Spleen (tissue), 7 donors: Measurements from ENCODE around the gene GRM2.
"Not testable (repeated sequence)": the region's sequence is repeated elsewhere in the genome, so short reads cannot be mapped to it uniquely, and the experiment has no call there.

Experiments
- POLR2A ChIP-seq, 3 donors: fragments of 450-650 bp; IDR thresholded peaks; one replicate each; pipeline ENCODE4 v1.5.1; 2017; ENCODE audit warnings: antibody characterized with exemption in 3 of 3, mild to moderate bottlenecking in 1 of 3
- POLR2AphosphoS5 ChIP-seq, 3 donors: sonication (generic); formaldehyde crosslinking; IDR thresholded peaks; one replicate each; pipeline ENCODE4 v1.5.1; 2017; ENCODE audit warnings: antibody characterized with exemption in 3 of 3
- TF ChIP-seq, protein P1 (sequence below), 11 experiments: fragments of 200-600 bp in 7 of 11; fragments of 450-650 bp in 4 of 11; sonication (generic) in 4 of 11; IDR thresholded peaks in 8 of 11; conservative IDR thresholded peaks in 3 of 11; 1 replicate in 7 of 11; 2 replicates in 4 of 11; pipeline versions ENCODE4 v1.4.0 to v1.8.0; 2016 to 2021; ENCODE audit warnings: antibody characterized with exemption in 11 of 11, inconsistent platforms in 4 of 11, mild to moderate bottlenecking in 1 of 11
- donor health status: DM: no; HTN: no; CAD: no; lungs with moderate emphysema.
- donor health status: DM: no; HTN: no; CAD: no.
- donor health status: DM: no; HTN: no; CAD: no.

DNA sequence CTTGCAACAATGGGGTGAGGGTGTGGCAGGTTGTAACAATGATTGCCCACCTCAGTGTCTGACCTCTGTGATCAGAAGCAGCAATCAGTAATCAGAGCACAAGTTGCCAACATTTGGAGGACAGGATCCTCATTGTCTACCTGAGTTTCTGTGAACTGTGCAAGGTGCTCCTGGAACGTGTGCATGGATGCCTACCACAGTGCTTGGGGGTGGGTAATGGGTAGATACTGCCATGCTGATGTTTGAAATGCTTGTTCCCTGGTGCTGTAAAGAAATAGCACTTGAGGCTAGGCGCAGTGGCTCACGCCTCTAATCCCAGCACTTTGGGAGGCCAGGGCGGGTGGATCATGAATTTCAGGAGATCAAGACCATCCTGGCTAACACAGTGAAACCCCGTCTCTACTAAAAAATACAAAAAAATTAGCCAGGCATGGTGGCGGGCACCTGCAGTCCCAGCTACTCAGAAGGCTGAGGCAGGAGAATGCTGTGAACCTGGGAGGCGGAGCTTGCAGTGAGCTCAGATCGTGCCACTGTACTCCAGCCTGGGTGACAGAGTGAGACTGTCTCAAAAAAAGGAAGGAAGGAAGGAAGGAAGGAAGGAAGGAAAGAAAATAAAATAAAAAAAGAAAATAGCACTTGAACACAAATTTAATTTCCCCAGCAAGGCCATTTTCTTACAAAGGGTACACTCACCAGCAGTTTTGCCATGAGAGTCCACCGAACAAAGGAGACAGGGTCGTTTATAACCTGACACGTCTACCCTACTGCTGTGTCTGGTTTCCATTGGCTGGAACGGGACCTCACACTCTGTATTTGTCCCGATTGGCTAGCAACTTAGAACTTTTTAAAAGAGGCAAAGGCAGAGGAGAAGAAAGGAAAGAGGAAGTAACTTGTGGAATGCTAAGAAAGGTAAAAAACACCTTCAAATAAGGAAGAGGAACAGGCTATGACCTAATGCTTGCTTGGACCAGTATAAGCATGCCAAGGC, 47.2 kb downstream of the GRM2 start:
- TF ChIP-seq, protein P1, sequence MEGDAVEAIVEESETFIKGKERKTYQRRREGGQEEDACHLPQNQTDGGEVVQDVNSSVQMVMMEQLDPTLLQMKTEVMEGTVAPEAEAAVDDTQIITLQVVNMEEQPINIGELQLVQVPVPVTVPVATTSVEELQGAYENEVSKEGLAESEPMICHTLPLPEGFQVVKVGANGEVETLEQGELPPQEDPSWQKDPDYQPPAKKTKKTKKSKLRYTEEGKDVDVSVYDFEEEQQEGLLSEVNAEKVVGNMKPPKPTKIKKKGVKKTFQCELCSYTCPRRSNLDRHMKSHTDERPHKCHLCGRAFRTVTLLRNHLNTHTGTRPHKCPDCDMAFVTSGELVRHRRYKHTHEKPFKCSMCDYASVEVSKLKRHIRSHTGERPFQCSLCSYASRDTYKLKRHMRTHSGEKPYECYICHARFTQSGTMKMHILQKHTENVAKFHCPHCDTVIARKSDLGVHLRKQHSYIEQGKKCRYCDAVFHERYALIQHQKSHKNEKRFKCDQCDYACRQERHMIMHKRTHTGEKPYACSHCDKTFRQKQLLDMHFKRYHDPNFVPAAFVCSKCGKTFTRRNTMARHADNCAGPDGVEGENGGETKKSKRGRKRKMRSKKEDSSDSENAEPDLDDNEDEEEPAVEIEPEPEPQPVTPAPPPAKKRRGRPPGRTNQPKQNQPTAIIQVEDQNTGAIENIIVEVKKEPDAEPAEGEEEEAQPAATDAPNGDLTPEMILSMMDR (IDR thresholded peaks at IDR 0.05 in 8 of 11, conservative IDR thresholded peaks at IDR 0.05 in 3 of 11) = not testable (repeated sequence)
- not testable (repeated sequence) for TF ChIP-seq POLR2AphosphoS5, POLR2A (IDR thresholded peaks at IDR 0.05)
